Large intestine (tissue), 3 donors: ENCODE measurements around the gene NELFCD. TPM values are rescaled to one million over a fixed set of nuclear protein-coding genes. Genes with fewer than 3 reads are reported as not detected.

Source experiments
- DNase-seq, 2 donors: peaks; one replicate each; pipeline versions ENCODE4 v3.0.0 to v3.0.0-alpha.2; 2013
- H3K27ac ChIP-seq: one replicate; pipeline ENCODE4 v1.5.1; 2013; ENCODE audit warnings: low read length
- H3K27me3 ChIP-seq: 2 replicates; pipeline ENCODE4 v1.6.1; 2013; ENCODE audit warnings: low read length; ENCODE audit not compliant: control insufficient read depth, insufficient read depth
- H3K36me3 ChIP-seq: 2 replicates; pipeline ENCODE4 v1.6.1; 2013; ENCODE audit warnings: low read length; ENCODE audit not compliant: control insufficient read depth, insufficient read depth
- H3K4me1 ChIP-seq: one replicate; pipeline ENCODE4 v1.6.1; 2013; ENCODE audit warnings: low read length; ENCODE audit not compliant: control insufficient read depth, insufficient read depth
- H3K4me3 ChIP-seq: one replicate; pipeline ENCODE4 v1.5.1; 2013; ENCODE audit warnings: low read length
- H3K9me3 ChIP-seq: one replicate; pipeline ENCODE4 v1.6.1; 2013; ENCODE audit warnings: mild to moderate bottlenecking, low read depth, low read length, moderate library complexity; ENCODE audit not compliant: control insufficient read depth
- WGBS: methylation state at CpG from one replicate; pipeline ENCODE4 v1.1.5; 2013; ENCODE audit warnings: low lambda C conversion rate; ENCODE audit not compliant: insufficient coverage; 5-methylcytosine and 5-hydroxymethylcytosine counted together
- polyA plus RNA-seq: library from polyadenylated mRNA; unstranded; fragments of 120-200 nt; gene quantifications from one replicate; pipeline ENCODE4 v1.2.1, GENCODE V29; 2013

The NELFCD gene
- polyA plus RNA-seq, 1 donor, result 82.0 TPM

DNA sequence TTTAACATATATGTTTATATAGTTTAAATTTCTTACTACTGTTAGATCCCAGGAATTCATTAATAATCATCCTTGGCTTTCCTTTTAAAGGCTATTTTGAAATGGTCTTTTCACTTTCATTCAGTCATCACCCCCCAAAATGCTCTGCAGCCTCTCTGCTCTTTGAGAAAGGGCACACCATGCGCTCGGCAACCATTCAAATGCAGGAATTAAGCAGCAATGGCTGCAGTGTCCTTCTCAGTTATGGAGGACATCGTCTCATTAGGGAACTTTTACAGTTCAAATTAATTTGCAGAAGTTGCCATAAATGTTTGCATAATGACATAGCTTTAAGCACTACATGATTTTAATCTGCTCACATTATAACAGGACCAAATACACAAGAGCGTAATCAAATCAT is 44.5 kb downstream of the NELFCD start:
- peaks cover 5% of the 10 kb centered on the region for H3K4me1 ChIP-seq
- H3K27me3 ChIP-seq, result no peaks in the 10 kb centered on the region
- WGBS, result 90% methylated on average over 2 of the region's 4 CpGs
- DNase-seq, result no peak
- no peaks in the 10 kb centered on the region for H3K9me3 ChIP-seq
- H3K27ac ChIP-seq, result no peak overlapping the region
- H3K4me3 ChIP-seq, result no peak overlapping the region
- peaks cover 53% of the 10 kb centered on the region for H3K36me3 ChIP-seq

DNA sequence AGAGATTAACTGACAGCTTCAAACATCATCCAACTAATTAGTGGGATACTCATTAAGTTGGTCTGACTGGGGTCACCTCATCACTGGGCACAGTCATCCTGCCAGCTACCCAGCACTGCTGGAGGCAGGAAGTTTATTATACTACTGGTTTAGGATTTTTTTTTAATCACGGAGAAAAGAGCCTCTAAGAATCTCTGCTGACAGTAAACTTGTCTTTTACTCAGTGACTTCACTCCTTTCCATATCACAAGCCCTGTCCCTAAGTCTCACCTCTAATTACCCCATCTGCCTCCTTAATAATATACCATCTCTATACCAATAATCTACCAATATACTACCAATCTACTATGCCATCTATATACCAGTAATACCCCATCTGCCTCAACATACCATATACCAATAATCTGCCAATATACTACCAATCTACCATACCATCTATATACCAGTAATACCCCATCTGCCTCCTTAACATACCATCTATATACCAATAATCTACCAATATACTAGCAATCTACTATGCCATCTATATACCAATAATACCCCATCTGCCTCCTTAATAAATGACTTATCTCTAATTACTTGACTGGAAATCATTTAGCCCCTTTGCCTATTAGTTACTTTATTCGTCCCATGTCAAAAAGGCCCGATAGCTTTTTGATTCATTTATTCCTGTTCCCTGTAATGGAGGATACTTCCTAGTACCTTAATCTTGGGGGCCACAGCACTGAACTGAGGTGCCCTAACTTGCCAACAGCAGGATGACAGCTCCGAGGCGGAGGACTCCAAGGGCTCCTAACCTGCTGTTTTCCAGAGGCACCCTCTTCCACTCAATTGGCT is 46.1 kb downstream of the NELFCD start:
- Histone ChIP-seq H3K36me3 (peaks cover 53% of the 10 kb centered on the region), H3K9me3 (no peaks in the 10 kb centered on the region), H3K27ac (no peak overlapping the region), H3K27me3 (no peaks in the 10 kb centered on the region), H3K4me1 (peaks cover 5% of the 10 kb centered on the region), H3K4me3 (no peak overlapping the region)
- no peak for DNase-seq
- 100% methylated on average over 1 of the region's 5 CpGs for WGBS

DNA sequence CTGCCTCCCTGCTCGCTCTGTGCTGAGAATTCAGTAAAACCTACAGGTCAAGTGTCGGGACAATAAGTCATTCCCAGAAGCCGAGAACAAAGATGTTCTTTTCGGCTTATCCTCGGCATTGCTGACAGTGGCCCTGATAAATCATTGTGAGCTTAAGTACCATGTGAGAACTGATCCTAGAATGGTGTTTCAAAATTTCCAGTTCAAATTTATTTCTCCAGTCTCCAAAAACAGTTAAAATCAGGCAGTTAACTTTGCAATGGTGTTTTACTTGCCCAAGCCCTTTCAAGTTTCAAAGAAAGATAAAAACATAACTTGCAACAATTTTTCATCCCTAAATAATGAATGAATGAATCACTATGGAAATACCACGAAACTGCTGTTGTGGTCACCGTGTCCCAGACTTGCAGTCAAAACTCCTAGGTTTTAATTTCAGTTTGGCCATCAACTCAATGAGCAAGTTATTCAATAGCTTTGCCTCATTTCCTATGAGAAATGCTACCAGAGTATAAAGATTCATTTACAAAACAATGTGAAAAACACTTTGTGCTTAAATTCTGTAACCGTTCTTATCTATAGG is 46.8 kb downstream of the NELFCD start:
- Histone ChIP-seq H3K4me1 (peaks cover 8% of the 10 kb centered on the region), H3K9me3 (no peaks in the 10 kb centered on the region), H3K27me3 (no peaks in the 10 kb centered on the region), H3K27ac (no peak overlapping the region), H3K36me3 (peaks cover 49% of the 10 kb centered on the region), H3K4me3 (no peak overlapping the region)
- no peak for DNase-seq
- 100% methylated on average over 1 of the region's 8 CpGs for WGBS

DNA sequence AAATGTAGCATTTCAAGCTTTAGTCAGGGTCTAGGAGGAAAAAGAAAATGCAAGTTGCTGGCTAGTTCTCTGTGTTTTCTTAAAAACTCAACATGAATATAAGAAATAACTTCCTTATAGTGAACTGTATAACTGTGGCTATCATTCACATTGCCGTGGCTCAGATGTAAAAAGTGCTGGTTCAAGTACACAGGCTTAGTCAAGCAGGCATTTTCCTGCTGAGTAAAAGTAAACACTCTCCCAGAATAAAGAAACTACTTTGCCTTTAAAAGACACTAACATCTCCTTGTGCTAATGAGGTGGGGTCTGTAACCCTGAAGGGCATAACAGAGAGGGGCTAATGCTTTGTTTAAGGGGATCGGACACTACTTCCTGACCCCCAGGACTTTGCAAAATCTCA is 47.8 kb downstream of the NELFCD start:
- Histone ChIP-seq H3K4me1 (peaks cover 9% of the 10 kb centered on the region), H3K4me3 (no peak overlapping the region), H3K27ac (no peak overlapping the region), H3K27me3 (no peaks in the 10 kb centered on the region), H3K9me3 (no peaks in the 10 kb centered on the region), H3K36me3 (peaks cover 40% of the 10 kb centered on the region)
- no peak for DNase-seq
- no CpG with 5 or more reads among the region's 2 CpGs for WGBS

- H3K36me3 ChIP-seq, result peaks cover 43% of the 10 kb centered on the region
- DNase-seq, result no peak
- H3K27ac ChIP-seq, result peak overlapping the region; percentile 92
- H3K9me3 ChIP-seq, result no peaks in the 10 kb centered on the region
- H3K4me3 ChIP-seq, result peak overlapping the region; percentile 86
- H3K4me1 ChIP-seq, result peaks cover 9% of the 10 kb centered on the region
- no CpG with 5 or more reads among the region's 7 CpGs for WGBS
- H3K27me3 ChIP-seq, result no peaks in the 10 kb centered on the region
These were observed 50.0 kb downstream of the NELFCD start for GRCh38 chr20:59030911-59031563.

DNA sequence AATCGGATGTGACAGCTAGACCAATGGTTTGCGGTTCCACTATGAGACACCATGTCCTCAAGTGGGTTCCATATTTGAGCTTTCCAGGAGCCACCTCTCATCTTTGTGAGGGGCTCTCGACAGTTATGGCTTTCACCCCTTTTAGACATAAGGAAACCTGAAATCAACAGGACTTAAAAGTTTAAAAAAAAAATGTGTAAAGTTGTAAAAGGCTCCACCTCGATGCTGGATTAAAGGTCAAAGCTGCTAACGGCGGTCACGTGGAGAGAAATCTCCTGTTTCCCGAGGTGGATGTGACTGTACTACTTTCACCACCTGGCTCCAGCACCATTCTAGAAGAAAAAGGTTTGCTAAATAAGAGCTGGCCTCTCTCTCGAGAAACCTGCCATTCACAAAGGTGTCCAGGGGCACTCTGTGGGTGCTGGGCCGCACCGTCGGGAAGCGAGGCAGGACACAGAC is 50.5 kb downstream of the NELFCD start:
- no peaks in the 10 kb centered on the region for H3K9me3 ChIP-seq
- H3K27ac ChIP-seq, result peak overlapping the region; percentile 92
- H3K27me3 ChIP-seq, result no peaks in the 10 kb centered on the region
- H3K4me3 ChIP-seq, result peak overlapping the region; percentile 86
- WGBS, result no CpG with 5 or more reads among the region's 13 CpGs
- DNase-seq, result peak in 1 of 2 donors; percentile 78
- peaks cover 46% of the 10 kb centered on the region for H3K36me3 ChIP-seq
- H3K4me1 ChIP-seq, result peaks cover 9% of the 10 kb centered on the region

- Histone ChIP-seq H3K4me3 (peak within 1 kb of the TSS; percentile 86), H3K36me3 (peaks cover 47% of the 10 kb centered on the region), H3K4me1 (peaks cover 9% of the 10 kb centered on the region), H3K27ac (peak within 1 kb of the TSS; percentile 92), H3K9me3 (no peaks in the 10 kb centered on the region), H3K27me3 (no peaks in the 10 kb centered on the region)
- DNase-seq, result peak; percentile 93 to 97
- no CpG with 5 or more reads among the region's 86 CpGs for WGBS
These were observed 51.1 kb downstream of the NELFCD start, which contains the start of gene ATP5F1E for GRCh38 chr20:59032023-59032712. ATP5F1E (minus strand) TSS chr20:59032335; CDS start chr20:59032251, 84 bp downstream.

DNA sequence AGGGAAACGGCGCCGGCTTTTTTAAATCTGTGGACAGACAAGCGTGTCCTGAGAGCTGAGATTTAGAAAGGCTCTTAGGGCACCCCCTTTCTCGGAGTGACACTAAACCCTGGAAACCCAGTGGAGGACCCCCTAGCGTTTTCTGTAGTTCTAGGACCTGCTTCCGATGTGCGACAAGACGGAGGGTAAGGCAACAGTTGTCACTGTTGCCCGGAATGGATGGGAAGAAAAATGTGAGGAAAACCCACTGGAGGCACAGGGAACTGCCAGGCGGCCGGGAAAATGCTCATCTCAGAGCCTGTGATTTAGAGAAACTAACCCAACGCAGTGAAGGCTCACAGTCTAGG is 51.6 kb downstream of the NELFCD start:
- Histone ChIP-seq H3K4me1 (peaks cover 9% of the 10 kb centered on the region), H3K4me3 (peak overlapping the region; percentile 68), H3K36me3 (peaks cover 47% of the 10 kb centered on the region), H3K9me3 (no peaks in the 10 kb centered on the region), H3K27me3 (no peaks in the 10 kb centered on the region), H3K27ac (peak overlapping the region; percentile 84)
- no CpG with 5 or more reads among the region's 13 CpGs for WGBS
- no peak for DNase-seq

DNA sequence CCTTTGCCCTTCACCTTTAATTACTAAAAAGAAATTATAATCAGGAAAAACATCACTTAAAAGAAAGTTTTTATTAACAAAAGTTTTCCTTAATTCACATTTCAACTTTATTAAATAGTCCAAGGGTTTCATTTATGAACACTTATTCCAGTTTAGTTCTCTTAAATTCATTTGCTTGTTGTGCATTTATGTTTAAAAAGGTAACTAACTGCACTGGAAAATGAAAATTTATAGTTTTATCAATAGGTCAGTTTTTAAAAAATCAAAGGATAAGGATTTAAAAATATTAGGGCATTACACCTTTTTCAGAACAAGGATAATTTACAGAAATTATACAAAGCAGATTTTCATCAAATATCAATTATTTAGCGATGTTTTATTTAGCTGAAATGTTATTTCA is 52.0 kb downstream of the NELFCD start:
- DNase-seq, result no peak
- WGBS, result 90% methylated on average over 1 of the region's 1 CpG
- peak overlapping the region; percentile 68 for H3K4me3 ChIP-seq
- H3K9me3 ChIP-seq, result no peaks in the 10 kb centered on the region
- no peaks in the 10 kb centered on the region for H3K27me3 ChIP-seq
- peaks cover 48% of the 10 kb centered on the region for H3K36me3 ChIP-seq
- H3K27ac ChIP-seq, result peak overlapping the region; percentile 84
- H3K4me1 ChIP-seq, result peaks cover 9% of the 10 kb centered on the region

DNA sequence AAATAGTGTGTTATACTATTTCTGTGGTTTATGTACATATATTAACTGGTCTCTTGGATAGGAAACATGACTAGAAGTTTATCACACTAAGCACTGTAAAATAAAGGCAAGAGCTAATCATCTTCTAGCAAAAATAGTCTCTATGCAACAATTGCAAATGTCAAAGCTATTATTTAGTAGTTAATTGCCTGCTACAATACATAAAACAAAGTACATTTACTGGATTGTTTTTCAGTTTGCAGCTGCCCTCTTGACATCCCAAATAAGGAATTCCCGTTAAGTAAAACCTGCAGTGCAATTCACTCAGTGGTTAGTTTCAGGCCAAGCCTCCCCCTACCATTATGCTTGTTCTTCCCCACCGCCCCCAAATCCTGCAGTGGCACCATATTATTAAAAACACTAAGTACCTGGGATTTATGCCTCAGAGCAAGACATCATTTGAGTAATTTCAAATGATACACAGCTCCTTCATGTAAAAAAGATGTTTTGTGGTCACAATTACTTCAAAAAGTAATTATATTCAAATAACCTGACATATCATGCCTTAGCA is 52.6 kb downstream of the NELFCD start:
- no peak overlapping the region for H3K4me3 ChIP-seq
- H3K9me3 ChIP-seq, result no peaks in the 10 kb centered on the region
- 80% methylated on average over 1 of the region's 2 CpGs for whole genome bisulfite sequencing
- peaks cover 49% of the 10 kb centered on the region for H3K36me3 ChIP-seq
- no peak for DNase-seq
- peaks cover 9% of the 10 kb centered on the region for H3K4me1 ChIP-seq
- no peak overlapping the region for H3K27ac ChIP-seq
- H3K27me3 ChIP-seq, result no peaks in the 10 kb centered on the region
